Mucosa of descending colon (tissue), 3 donors: Measurements from ENCODE around the gene NINL. TPM values are rescaled to one million over a fixed set of nuclear protein-coding genes. Genes with fewer than 3 reads are reported as not detected.
"Not testable (repeated sequence)": the region's sequence is repeated elsewhere in the genome, so short reads cannot be mapped to it uniquely, and the experiment has no call there.

Experiments used
- ATAC-seq: fragments of 200-7000 bp; cut with Tn5 transposase; one replicate; pipeline ENCODE4 v1.9.1; 2020; ENCODE audit warnings: mild to moderate bottlenecking, moderate library complexity
- DNase-seq, 3 donors: peaks; one replicate each; pipeline ENCODE4 v3.0.0-alpha.2; 2020
- H3K36me3 ChIP-seq: fragments of 200-600 bp; one replicate; pipeline ENCODE4 v1.8.0; 2021; ENCODE audit warnings: low read depth, mild to moderate bottlenecking
- H3K4me1 ChIP-seq: fragments of 200-600 bp; one replicate; pipeline ENCODE4 v1.8.0; 2021; ENCODE audit warnings: low read depth, mild to moderate bottlenecking
- H3K4me3 ChIP-seq: fragments of 200-600 bp; one replicate; pipeline ENCODE4 v1.8.0; 2021; ENCODE audit warnings: mild to moderate bottlenecking
- H3K9me3 ChIP-seq: fragments of 200-600 bp; one replicate; pipeline ENCODE4 v1.8.0; 2021; ENCODE audit warnings: mild to moderate bottlenecking
- CTCF ChIP-seq: fragments of 200-600 bp; IDR thresholded peaks from one replicate; pipeline ENCODE4 v1.8.0; 2022; ENCODE audit warnings: antibody characterized with exemption, mild to moderate bottlenecking
- intact Hi-C, 2 donors: fragments of 100-400 bp; cut with DNase I in 1 of 2; cut with micrococcal nuclease in 1 of 2; formaldehyde crosslinking; loops; one replicate each; pipeline versions ENCODE4 v1.11.0 to v1.11.1; 2022; cut with DNase I, micrococcal nuclease
- total RNA-seq, 3 donors: library from RNA; stranded (reverse); fragmentation: NEBNext Ultra II Directional in 2 of 3; extraction: Animal tissue kit (Norgen Biotek cat#: 25700) in 2 of 3; gene quantifications; one replicate each; pipeline versions ENCODE4 v1.2.1 to v1.2.4, GENCODE V29; 2021 to 2023
- donor health status: DM: no; HTN: no; CAD: no; lungs with moderate emphysema.
- donor health status: DM: no; HTN: no; CAD: no.
- donor health status: DM: no; HTN: yes; CAD: no.

NINL gene
- total RNA-seq, 3 donors from 2014 or later: 1.8 to 15.1 (median 3.3) TPM

- H3K4me1 ChIP-seq: no peaks in the 10 kb centered on the region
- no peaks in the 10 kb centered on the region for H3K9me3 ChIP-seq
- intact Hi-C loops: no loop called here
- no peak for TF ChIP-seq CTCF
- no peaks in the 10 kb centered on the region for H3K36me3 ChIP-seq
- H3K4me3 ChIP-seq: no peak overlapping the region
- ATAC-seq (no peak), DNase-seq (no peak)
Observed at GRCh38 chr20:25566821-25567220, 18.5 kb downstream of the NINL start.

- no peak for TF ChIP-seq CTCF
- ATAC-seq (no peak), DNase-seq (no peak)
- H3K4me3 ChIP-seq: no peak overlapping the region
- H3K4me1 ChIP-seq: no peaks in the 10 kb centered on the region
- intact Hi-C loops: no loop called here
- H3K36me3 ChIP-seq: no peaks in the 10 kb centered on the region
- no peaks in the 10 kb centered on the region for H3K9me3 ChIP-seq
Observed at GRCh38 chr20:25565578-25566157, 19.7 kb downstream of the NINL start.

- intact Hi-C loops: no loop called here
- Histone ChIP-seq H3K4me1 (no peaks in the 10 kb centered on the region), H3K36me3 (no peaks in the 10 kb centered on the region), H3K4me3 (no peak overlapping the region), H3K9me3 (no peaks in the 10 kb centered on the region)
- ATAC-seq: no peak
- TF ChIP-seq CTCF: no peak
- no peak for DNase-seq
Observed at GRCh38 chr20:25563876-25564275, 21.5 kb downstream of the NINL start.

- no peak for TF ChIP-seq CTCF
- Histone ChIP-seq H3K4me3 (no peak overlapping the region), H3K4me1 (no peaks in the 10 kb centered on the region), H3K36me3 (no peaks in the 10 kb centered on the region), H3K9me3 (no peaks in the 10 kb centered on the region)
- DNase-seq (no peak), ATAC-seq (no peak)
- intact Hi-C loops: no loop called here
Observed at GRCh38 chr20:25563362-25563761, 22.0 kb downstream of the NINL start.

GRCh38 chr20:25561771-25562170 lies 23.6 kb downstream of the NINL start:
- ATAC-seq, H3K4me3 ChIP-seq, intact Hi-C loops: not testable (repeated sequence)

GRCh38 chr20:25553819-25554296 lies 31.5 kb downstream of the NINL start:
- intact Hi-C loops: no loop called here
- no peak for TF ChIP-seq CTCF
- Histone ChIP-seq H3K4me1 (peaks cover 5% of the 10 kb centered on the region), H3K9me3 (no peaks in the 10 kb centered on the region), H3K4me3 (no peak overlapping the region), H3K36me3 (no peaks in the 10 kb centered on the region)
- DNase-seq (peak in 1 of 3 donors; percentile 7), ATAC-seq (peak; percentile 21)

More at GRCh38 chr20:25561771-25562170, 23.6 kb downstream of the NINL start:
- H3K36me3 ChIP-seq, DNase-seq, H3K4me1 ChIP-seq, H3K9me3 ChIP-seq: not testable (repeated sequence)
